HG03439 (cell line): ENCODE data around the gene LIX1L.

Experiments used
- ATAC-seq: cut with Tn5 transposase; IDR thresholded peaks from one replicate; pipeline ENCODE4 v1.9.1; 2021; ENCODE audit warnings: mild to moderate bottlenecking, moderate library complexity; ENCODE audit not compliant: unreplicated experiment

LIX1L gene

GRCh38 chr1:145897969-145898368, 59.8 kb downstream of the LIX1L start:
- no peak for ATAC-seq

GRCh38 chr1:145895471-145895870, 62.3 kb downstream of the LIX1L start:
- no peak for ATAC-seq

- no peak for ATAC-seq
Measured at GRCh38 chr1:145893306-145894055, 64.3 kb downstream of the LIX1L start.

GRCh38 chr1:145892486-145893087, 65.2 kb downstream of the LIX1L start:
- ATAC-seq = no peak

GRCh38 chr1:145891587-145892485, 66.0 kb downstream of the LIX1L start:
- ATAC-seq = no peak

- ATAC-seq = no peak
Measured at GRCh38 chr1:145891143-145891542, 66.7 kb downstream of the LIX1L start.

- ATAC-seq = no peak
Measured at GRCh38 chr1:145889722-145890121, 68.1 kb downstream of the LIX1L start.

- no peak for ATAC-seq
Measured at GRCh38 chr1:145887631-145888030, 70.2 kb downstream of the LIX1L start.

- no peak for ATAC-seq
Measured at GRCh38 chr1:145886816-145887215, 71.0 kb downstream of the LIX1L start.

GRCh38 chr1:145886390-145886789, 71.4 kb downstream of the LIX1L start:
- no peak for ATAC-seq

GRCh38 chr1:145885738-145886287, 72.0 kb downstream of the LIX1L start, which contains the start of gene ANKRD35:
Gene ANKRD35, minus strand, starts transcription at chr1:145885866. Its CDS starts 108 bp downstream, at chr1:145885758.
- peak; percentile 96 for ATAC-seq

- no peak for ATAC-seq
Measured at GRCh38 chr1:145884675-145885074, 73.1 kb downstream of the LIX1L start.
